Measurements from ENCODE around the gene LAMC1. TPM values are rescaled to one million over a fixed set of nuclear protein-coding genes. Genes with fewer than 3 reads are reported as not detected.

Gene LAMC1
- total and polyA plus RNA-seq, 12 donors: 22.1 to 160 (median 115) TPM

DNA sequence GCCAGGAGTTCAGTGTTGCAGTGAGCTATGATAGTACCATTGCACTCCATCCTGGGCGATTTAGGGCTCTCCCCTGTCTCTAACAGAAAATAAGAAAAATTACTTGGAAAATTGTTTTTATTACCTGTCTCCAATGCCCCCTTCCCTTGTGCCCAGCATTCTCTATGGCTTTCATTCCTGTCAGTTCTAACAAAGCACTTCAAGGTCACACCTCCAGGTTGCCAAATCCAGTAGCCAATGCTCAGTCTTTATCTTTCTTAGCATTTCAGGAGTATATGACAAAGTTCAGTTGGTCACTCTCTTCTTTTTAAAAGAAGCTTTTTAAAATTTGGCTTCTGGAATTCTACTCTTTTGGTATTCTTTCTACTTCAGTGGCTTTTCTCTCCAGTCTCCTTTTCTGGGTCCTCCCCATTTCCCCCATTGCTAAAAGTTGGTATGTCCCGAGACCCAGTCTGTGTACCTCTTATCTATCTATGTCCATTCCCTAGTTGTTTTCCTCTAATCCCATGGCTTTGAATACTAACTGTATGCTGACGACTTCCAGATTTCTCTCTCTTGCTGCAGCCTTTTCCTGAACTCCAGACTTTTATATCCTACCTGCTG is 69.9 kb downstream of the LAMC1 start:
- Histone ChIP-seq H3K4me1 (peaks cover 8 to 97% (median 71%) of the 10 kb centered on the region in 9 donors), H3K27me3 (no peaks in the 10 kb centered on the region), H3K9me3 (no peaks in the 10 kb centered on the region), H3K27ac (peak overlapping the region in 1 of 10 donors; percentile 34), H3K4me3 (no peak overlapping the region), H3K36me3 (no peaks in the 10 kb centered on the region)
- intact Hi-C loops (cut with DNase I): loop anchor here in 5 of 10 donors (5.0 to 10.0 kb wide), 2 partner anchors 51 to 68 kb away; partner anchors contain the start of gene LAMC1 (in 4 of the 5)
- WGBS, 2 donors: 70 to 90% methylated on average over 3 of the region's 3 CpGs
- ATAC-seq: no peak
- DNase-seq: no peak
- TF ChIP-seq, protein P1, sequence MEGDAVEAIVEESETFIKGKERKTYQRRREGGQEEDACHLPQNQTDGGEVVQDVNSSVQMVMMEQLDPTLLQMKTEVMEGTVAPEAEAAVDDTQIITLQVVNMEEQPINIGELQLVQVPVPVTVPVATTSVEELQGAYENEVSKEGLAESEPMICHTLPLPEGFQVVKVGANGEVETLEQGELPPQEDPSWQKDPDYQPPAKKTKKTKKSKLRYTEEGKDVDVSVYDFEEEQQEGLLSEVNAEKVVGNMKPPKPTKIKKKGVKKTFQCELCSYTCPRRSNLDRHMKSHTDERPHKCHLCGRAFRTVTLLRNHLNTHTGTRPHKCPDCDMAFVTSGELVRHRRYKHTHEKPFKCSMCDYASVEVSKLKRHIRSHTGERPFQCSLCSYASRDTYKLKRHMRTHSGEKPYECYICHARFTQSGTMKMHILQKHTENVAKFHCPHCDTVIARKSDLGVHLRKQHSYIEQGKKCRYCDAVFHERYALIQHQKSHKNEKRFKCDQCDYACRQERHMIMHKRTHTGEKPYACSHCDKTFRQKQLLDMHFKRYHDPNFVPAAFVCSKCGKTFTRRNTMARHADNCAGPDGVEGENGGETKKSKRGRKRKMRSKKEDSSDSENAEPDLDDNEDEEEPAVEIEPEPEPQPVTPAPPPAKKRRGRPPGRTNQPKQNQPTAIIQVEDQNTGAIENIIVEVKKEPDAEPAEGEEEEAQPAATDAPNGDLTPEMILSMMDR (IDR thresholded peaks at IDR 0.05): no peak

DNA sequence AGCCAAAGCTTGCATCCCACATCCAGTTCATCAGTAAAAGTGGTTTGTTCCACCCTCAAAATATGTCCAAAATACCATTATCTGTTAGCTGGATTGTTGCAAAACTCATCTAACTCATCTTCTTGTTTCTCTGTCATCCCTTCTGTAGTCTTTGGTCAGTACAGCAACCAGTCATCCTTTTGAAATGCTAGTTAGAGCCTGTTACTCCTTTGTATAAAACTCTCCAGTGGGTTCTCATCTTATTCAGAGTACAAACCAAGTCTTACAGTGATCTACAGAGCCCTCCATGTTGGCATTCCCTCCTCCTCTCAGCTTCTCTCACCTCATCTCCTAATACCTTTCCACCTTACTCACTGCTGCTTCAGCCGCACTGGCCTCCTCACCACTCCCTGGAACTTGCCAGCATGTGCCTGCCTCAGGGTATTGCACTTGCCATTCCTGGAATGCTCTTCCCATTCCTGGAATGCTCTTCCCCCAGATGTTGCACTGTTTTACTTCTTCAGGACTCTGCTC is 70.6 kb downstream of the LAMC1 start:
- no peak overlapping the region for H3K4me3 ChIP-seq
- ATAC-seq: peak in 1 of 8 donors; percentile 23
- H3K4me1 ChIP-seq: peaks cover 8 to 97% (median 74%) of the 10 kb centered on the region in 9 donors
- TF ChIP-seq, protein P1 (IDR thresholded peaks at IDR 0.05): no peak
- WGBS, 2 donors: 88 to 96% methylated on average over 1 of the region's 1 CpG
- H3K27ac ChIP-seq: peak overlapping the region in 1 of 10 donors; percentile 34
- no peaks in the 10 kb centered on the region for H3K27me3 ChIP-seq
- intact Hi-C loops (cut with DNase I): loop anchor here in 5 of 10 donors (5.0 to 10.0 kb wide), 2 partner anchors 52 to 69 kb away; partner anchors contain the start of gene LAMC1 (in 4 of the 5)
- H3K9me3 ChIP-seq: no peaks in the 10 kb centered on the region
- DNase-seq: no peak
- peaks cover 0 to 5% (median 0%) of the 10 kb centered on the region in 9 donors for H3K36me3 ChIP-seq

DNA sequence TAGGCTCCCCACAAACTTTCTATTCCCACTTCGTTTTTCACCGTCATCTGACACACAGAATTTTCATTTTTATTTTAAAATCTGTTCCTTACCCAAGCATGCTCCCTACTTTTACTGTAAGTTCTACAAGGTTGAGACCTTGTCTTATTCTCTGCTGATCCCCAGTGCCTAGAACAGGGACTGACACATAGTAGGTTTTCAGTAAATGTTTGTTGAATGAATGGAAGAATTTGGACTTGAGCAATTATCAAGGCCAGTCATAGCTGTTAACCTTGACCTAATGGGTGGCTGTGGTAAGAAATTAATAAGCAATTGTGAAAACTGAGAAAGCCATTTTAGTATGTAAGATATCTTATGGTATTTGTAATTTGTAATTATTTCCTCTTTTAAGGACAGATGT is 71.1 kb downstream of the LAMC1 start:
- peaks cover 8 to 94% (median 72%) of the 10 kb centered on the region in 9 donors for H3K4me1 ChIP-seq
- H3K36me3 ChIP-seq: peaks cover 0 to 5% (median 0%) of the 10 kb centered on the region in 9 donors
- DNase-seq (no peak), ATAC-seq (no peak)
- H3K27me3 ChIP-seq: no peaks in the 10 kb centered on the region
- TF ChIP-seq, protein P1 (IDR thresholded peaks at IDR 0.05): no peak
- no peaks in the 10 kb centered on the region for H3K9me3 ChIP-seq
- no peak overlapping the region for H3K27ac ChIP-seq
- 37 to 40% methylated on average over 2 of the region's 2 CpGs for WGBS, 2 donors
- no peak overlapping the region for H3K4me3 ChIP-seq
- intact Hi-C loops (cut with DNase I): loop anchor here in 5 of 10 donors (5.0 to 10.0 kb wide), 2 partner anchors 52 to 70 kb away; partner anchors contain the start of gene LAMC1 (in 4 of the 5)

DNA sequence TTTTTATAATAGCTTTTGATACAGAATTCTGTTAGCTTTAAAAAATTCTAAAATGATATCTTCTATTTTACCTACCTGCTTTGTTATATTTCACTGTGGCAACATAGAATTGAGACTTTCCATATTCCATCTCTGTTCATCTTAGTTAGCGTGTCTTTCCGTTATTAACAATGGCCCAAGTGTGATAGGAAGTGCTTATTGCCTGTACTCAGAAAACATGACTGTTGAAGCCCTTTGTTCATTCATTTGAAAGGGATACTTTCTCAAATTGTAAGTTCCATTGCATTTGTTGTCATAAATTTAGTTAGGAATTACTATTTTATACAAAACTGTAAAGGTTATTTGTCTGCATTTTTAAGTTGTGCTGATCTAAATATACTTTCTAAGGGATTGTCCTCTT is 73.1 kb downstream of the LAMC1 start:
- ATAC-seq: no peak
- WGBS, 2 donors: 62 to 65% methylated on average over 2 of the region's 2 CpGs
- H3K4me3 ChIP-seq: no peak overlapping the region

More for the DNA sequence above, 73.1 kb downstream of the LAMC1 start:
- Histone ChIP-seq H3K27ac (peak overlapping the region in 9 of 10 donors; percentile 6 to 80 (median 37)), H3K36me3 (peaks cover 0 to 12% (median 0%) of the 10 kb centered on the region in 9 donors), H3K4me1 (peaks cover 0 to 93% (median 68%) of the 10 kb centered on the region in 9 donors), H3K9me3 (no peaks in the 10 kb centered on the region), H3K27me3 (no peaks in the 10 kb centered on the region)
- TF ChIP-seq, protein P1 (IDR thresholded peaks at IDR 0.05): no peak
- intact Hi-C loops (cut with DNase I): loop anchor here in 5 of 10 donors (5.0 to 10.0 kb wide), 3 partner anchors 54 to 72 kb away; partner anchors contain the start of gene LAMC1 (in 4 of the 5)
- no peak for DNase-seq
